Spleen (tissue), 7 donors: ENCODE data around the gene APEH.
A peak's percentile ranks its signal among the peaks of the same experiment; 100 is the strongest.

Experiments
- POLR2A ChIP-seq, 3 donors: fragments of 450-650 bp; IDR thresholded peaks; one replicate each; pipeline ENCODE4 v1.5.1; 2017; ENCODE audit warnings: antibody characterized with exemption in 3 of 3, mild to moderate bottlenecking in 1 of 3
- POLR2AphosphoS5 ChIP-seq, 3 donors: sonication (generic); formaldehyde crosslinking; IDR thresholded peaks; one replicate each; pipeline ENCODE4 v1.5.1; 2017; ENCODE audit warnings: antibody characterized with exemption in 3 of 3
- TF ChIP-seq, protein P1 (sequence below), 11 experiments: fragments of 200-600 bp in 7 of 11; fragments of 450-650 bp in 4 of 11; sonication (generic) in 4 of 11; IDR thresholded peaks in 8 of 11; conservative IDR thresholded peaks in 3 of 11; 1 replicate in 7 of 11; 2 replicates in 4 of 11; pipeline versions ENCODE4 v1.4.0 to v1.8.0; 2016 to 2021; ENCODE audit warnings: antibody characterized with exemption in 11 of 11, inconsistent platforms in 4 of 11, mild to moderate bottlenecking in 1 of 11
- donor health status: DM: no; HTN: no; CAD: no; lungs with moderate emphysema.
- donor health status: DM: no; HTN: no; CAD: no.
- donor health status: DM: no; HTN: no; CAD: no.

GRCh38 chr3:49716169-49716568 is 42.0 kb downstream of the APEH start:
- TF ChIP-seq POLR2A (IDR thresholded peaks at IDR 0.05) (no peak), POLR2AphosphoS5 (IDR thresholded peaks at IDR 0.05) (peak in 1 of 3 donors; percentile 20)
- TF ChIP-seq, protein P1, sequence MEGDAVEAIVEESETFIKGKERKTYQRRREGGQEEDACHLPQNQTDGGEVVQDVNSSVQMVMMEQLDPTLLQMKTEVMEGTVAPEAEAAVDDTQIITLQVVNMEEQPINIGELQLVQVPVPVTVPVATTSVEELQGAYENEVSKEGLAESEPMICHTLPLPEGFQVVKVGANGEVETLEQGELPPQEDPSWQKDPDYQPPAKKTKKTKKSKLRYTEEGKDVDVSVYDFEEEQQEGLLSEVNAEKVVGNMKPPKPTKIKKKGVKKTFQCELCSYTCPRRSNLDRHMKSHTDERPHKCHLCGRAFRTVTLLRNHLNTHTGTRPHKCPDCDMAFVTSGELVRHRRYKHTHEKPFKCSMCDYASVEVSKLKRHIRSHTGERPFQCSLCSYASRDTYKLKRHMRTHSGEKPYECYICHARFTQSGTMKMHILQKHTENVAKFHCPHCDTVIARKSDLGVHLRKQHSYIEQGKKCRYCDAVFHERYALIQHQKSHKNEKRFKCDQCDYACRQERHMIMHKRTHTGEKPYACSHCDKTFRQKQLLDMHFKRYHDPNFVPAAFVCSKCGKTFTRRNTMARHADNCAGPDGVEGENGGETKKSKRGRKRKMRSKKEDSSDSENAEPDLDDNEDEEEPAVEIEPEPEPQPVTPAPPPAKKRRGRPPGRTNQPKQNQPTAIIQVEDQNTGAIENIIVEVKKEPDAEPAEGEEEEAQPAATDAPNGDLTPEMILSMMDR (IDR thresholded peaks at IDR 0.05 in 8 of 11, conservative IDR thresholded peaks at IDR 0.05 in 3 of 11) = no peak
